Nephron (organoid): ENCODE data around the gene ARHGAP20.

Experiments used
- H3K27ac Mint-ChIP-seq, 3 experiments: 2 replicates each; pipeline ENCODE4 v1.8.0; 2020; ENCODE audit warnings: mixed read lengths in 3 of 3, mild to moderate bottlenecking in 2 of 3, moderate library complexity in 1 of 3
- H3K27me3 Mint-ChIP-seq: 2 replicates; pipeline ENCODE4 v1.8.0; 2021; ENCODE audit warnings: low read depth, mild to moderate bottlenecking, moderate library complexity, mixed read lengths
- H3K36me3 Mint-ChIP-seq: 2 replicates; pipeline ENCODE4 v1.8.0; 2020; ENCODE audit warnings: low read depth, mixed read lengths
- H3K4me1 Mint-ChIP-seq: 2 replicates; pipeline ENCODE4 v1.8.0; 2020; ENCODE audit warnings: mixed read lengths
- H3K4me3 Mint-ChIP-seq, 3 experiments: 2 replicates each; pipeline ENCODE4 v1.8.0; 2020; ENCODE audit warnings: mild to moderate bottlenecking in 3 of 3, mixed read lengths in 3 of 3, moderate library complexity in 2 of 3
- H3K9me3 Mint-ChIP-seq: 2 replicates; pipeline ENCODE4 v1.8.0; 2020; ENCODE audit warnings: mixed read lengths
- CTCF ChIP-seq, 3 experiments: fragments of 200-600 bp; sonication (generic); IDR thresholded peaks; one replicate each; pipeline ENCODE4 v1.5.0; 2021; ENCODE audit warnings: antibody characterized with exemption in 3 of 3; ENCODE audit not compliant: unreplicated experiment in 3 of 3

Gene ARHGAP20

GRCh38 chr11:110600322-110600721 lies 111.9 kb downstream of the ARHGAP20 start:
- Mint-ChIP-seq H3K9me3 (peaks cover 7% of the 10 kb centered on the region), H3K4me1 (no peaks in the 10 kb centered on the region), H3K27me3 (no peaks in the 10 kb centered on the region), H3K27ac (no peak overlapping the region), H3K36me3 (peaks cover 27% of the 10 kb centered on the region), H3K4me3 (no peak overlapping the region)
- TF ChIP-seq CTCF (IDR thresholded peaks at IDR 0.05; ENCODE audit: unreplicated experiment in 3 of 3) = no peak

GRCh38 chr11:110599207-110599606 lies 113.0 kb downstream of the ARHGAP20 start:
- no peak for TF ChIP-seq CTCF (IDR thresholded peaks at IDR 0.05; ENCODE audit: unreplicated experiment in 3 of 3)
- Mint-ChIP-seq H3K4me1 (no peaks in the 10 kb centered on the region), H3K9me3 (peaks cover 7% of the 10 kb centered on the region), H3K27ac (no peak overlapping the region), H3K4me3 (no peak overlapping the region), H3K27me3 (no peaks in the 10 kb centered on the region), H3K36me3 (peaks cover 29% of the 10 kb centered on the region)

- no peak overlapping the region for H3K27ac Mint-ChIP-seq
- peaks cover 29% of the 10 kb centered on the region for H3K36me3 Mint-ChIP-seq
- no peak overlapping the region for H3K4me3 Mint-ChIP-seq
- H3K27me3 Mint-ChIP-seq = no peaks in the 10 kb centered on the region
- H3K4me1 Mint-ChIP-seq = no peaks in the 10 kb centered on the region
- peaks cover 7% of the 10 kb centered on the region for H3K9me3 Mint-ChIP-seq
- TF ChIP-seq CTCF (IDR thresholded peaks at IDR 0.05; ENCODE audit: unreplicated experiment in 3 of 3) = no peak
These were observed 113.5 kb downstream of the ARHGAP20 start for GRCh38 chr11:110598725-110599124.

GRCh38 chr11:110587972-110588371 lies 124.3 kb downstream of the ARHGAP20 start:
- no peak overlapping the region for H3K27ac Mint-ChIP-seq
- H3K36me3 Mint-ChIP-seq = peaks cover 36% of the 10 kb centered on the region
- TF ChIP-seq CTCF (IDR thresholded peaks at IDR 0.05; ENCODE audit: unreplicated experiment in 3 of 3) = no peak
- no peaks in the 10 kb centered on the region for H3K9me3 Mint-ChIP-seq
- no peak overlapping the region for H3K4me3 Mint-ChIP-seq
- no peaks in the 10 kb centered on the region for H3K27me3 Mint-ChIP-seq
- H3K4me1 Mint-ChIP-seq = no peaks in the 10 kb centered on the region

- Mint-ChIP-seq H3K27me3 (no peaks in the 10 kb centered on the region), H3K36me3 (peaks cover 36% of the 10 kb centered on the region), H3K4me1 (no peaks in the 10 kb centered on the region), H3K27ac (no peak overlapping the region), H3K9me3 (no peaks in the 10 kb centered on the region), H3K4me3 (no peak overlapping the region)
- TF ChIP-seq CTCF (IDR thresholded peaks at IDR 0.05; ENCODE audit: unreplicated experiment in 3 of 3) = no peak
These were observed 125.1 kb downstream of the ARHGAP20 start for GRCh38 chr11:110587129-110587528.

- H3K9me3 Mint-ChIP-seq = no peaks in the 10 kb centered on the region
- H3K27ac Mint-ChIP-seq = no peak overlapping the region
- peaks cover 34% of the 10 kb centered on the region for H3K36me3 Mint-ChIP-seq
- no peak for TF ChIP-seq CTCF (IDR thresholded peaks at IDR 0.05; ENCODE audit: unreplicated experiment in 3 of 3)
- H3K4me3 Mint-ChIP-seq = no peak overlapping the region
- no peaks in the 10 kb centered on the region for H3K27me3 Mint-ChIP-seq
- H3K4me1 Mint-ChIP-seq = no peaks in the 10 kb centered on the region
These were observed 128.1 kb downstream of the ARHGAP20 start for GRCh38 chr11:110584150-110584549.
